Immature natural killer cell (primary cell): Measurements from ENCODE around the gene MYD88. TPM values are rescaled to one million over a fixed set of nuclear protein-coding genes. Genes with fewer than 3 reads are reported as not detected.

Experiments
- DNase-seq, 3 donors: peaks; one replicate each; pipeline ENCODE4 v3.0.0; 2022; ENCODE audit warnings: mixed read lengths in 1 of 3
- H3K27ac Mint-ChIP-seq, 6 donors: one replicate each; pipeline ENCODE4 v1.8.0; 2020; ENCODE audit warnings: mixed read lengths in 6 of 6, mild to moderate bottlenecking in 5 of 6, inconsistent platforms in 4 of 6, moderate library complexity in 3 of 6
- H3K27me3 Mint-ChIP-seq, 3 donors: one replicate each; pipeline ENCODE4 v1.8.0; 2020 to 2021; ENCODE audit warnings: low read depth in 3 of 3, mild to moderate bottlenecking in 3 of 3, mixed read lengths in 3 of 3, moderate library complexity in 3 of 3, inconsistent platforms in 1 of 3
- H3K36me3 Mint-ChIP-seq, 3 donors: one replicate each; pipeline ENCODE4 v1.8.0; 2020; ENCODE audit warnings: mixed read lengths in 3 of 3, inconsistent platforms in 2 of 3, mild to moderate bottlenecking in 2 of 3
- H3K4me1 Mint-ChIP-seq, 2 donors: one replicate each; pipeline ENCODE4 v1.8.0; 2020; ENCODE audit warnings: inconsistent platforms in 2 of 2, mild to moderate bottlenecking in 2 of 2, mixed read lengths in 2 of 2, moderate library complexity in 1 of 2
- H3K4me3 Mint-ChIP-seq, 5 donors: one replicate each; pipeline ENCODE4 v1.8.0; 2020; ENCODE audit warnings: mild to moderate bottlenecking in 5 of 5, mixed read lengths in 5 of 5, inconsistent platforms in 3 of 5, moderate library complexity in 3 of 5
- H3K9me3 Mint-ChIP-seq, 6 donors: one replicate each; pipeline ENCODE4 v1.8.0; 2020; ENCODE audit warnings: mild to moderate bottlenecking in 6 of 6, mixed read lengths in 6 of 6, inconsistent platforms in 4 of 6, moderate library complexity in 3 of 6
- polyA plus RNA-seq, 3 donors: library from polyadenylated mRNA; unstranded; fragments of 300-500 nt; fragmentation: Illumina TruSeq; gene quantifications; one replicate each; pipeline ENCODE4 v1.2.3, GENCODE V29; 2021

Gene MYD88
- polyA plus RNA-seq, 3 donors from 2014 or later, result 94.0 to 205 (median 129) TPM

GRCh38 chr3:38186781-38187180, 48.3 kb downstream of the MYD88 start:
- peaks cover 7 to 20% (median 12%) of the 10 kb centered on the region in 3 donors for H3K36me3 Mint-ChIP-seq
- H3K27ac Mint-ChIP-seq, result peak overlapping the region in 1 of 6 donors; percentile 51
- H3K4me3 Mint-ChIP-seq, result no peak overlapping the region
- no peaks in the 10 kb centered on the region for H3K27me3 Mint-ChIP-seq
- peaks cover 3 to 19% of the 10 kb centered on the region in 2 donors for H3K4me1 Mint-ChIP-seq
- peaks cover 0 to 2% (median 0%) of the 10 kb centered on the region in 6 donors for H3K9me3 Mint-ChIP-seq
- DNase-seq, result no peak

GRCh38 chr3:38190481-38190881, 52.0 kb downstream of the MYD88 start:
- no peak for DNase-seq
- peaks cover 7 to 24% (median 14%) of the 10 kb centered on the region in 3 donors for H3K36me3 Mint-ChIP-seq
- H3K27me3 Mint-ChIP-seq, result no peaks in the 10 kb centered on the region
- H3K4me1 Mint-ChIP-seq, result peaks cover 3 to 7% of the 10 kb centered on the region in 2 donors
- H3K9me3 Mint-ChIP-seq, result peaks cover 0 to 2% (median 0%) of the 10 kb centered on the region in 6 donors
- no peak overlapping the region for H3K27ac Mint-ChIP-seq
- H3K4me3 Mint-ChIP-seq, result no peak overlapping the region

Other genes starting within 250 kb of the MYD88 start
- 10 to 100 TPM; 12.9 to 15.7 (median 14.6) TPM for gene VILL, start 147.9 kb upstream of the MYD88 start, polyA plus RNA-seq
- gene PLCD1, start 109.0 kb upstream of the MYD88 start, polyA plus RNA-seq, result 10 to 100 TPM; 11.6 to 18.0 (median 12.1) TPM
- 1 to 10 TPM in 1 of 3 donors, under 1 TPM in 2; 0.16 to 2.4 (median 0.84) TPM for gene DLEC1, start 99.5 kb upstream of the MYD88 start, polyA plus RNA-seq
- 100 to 1,000 TPM in 1 of 3 donors, 10 to 100 TPM in 2; 74.8 to 113 (median 82.8) TPM for gene ACAA1, start 1.5 kb upstream of the MYD88 start, polyA plus RNA-seq
- gene OXSR1, start 26.9 kb downstream of the MYD88 start, polyA plus RNA-seq, result 10 to 100 TPM; 13.1 to 16.1 (median 13.5) TPM
- not detected for gene SLC22A13, start 127.2 kb downstream of the MYD88 start, polyA plus RNA-seq
- not detected for gene SLC22A14, start 143.6 kb downstream of the MYD88 start, polyA plus RNA-seq
- gene XYLB, start 208.1 kb downstream of the MYD88 start, polyA plus RNA-seq, result 1 to 10 TPM; 1.2 to 1.5 (median 1.4) TPM